ENCODE data around the gene CDC42BPA.

DNA sequence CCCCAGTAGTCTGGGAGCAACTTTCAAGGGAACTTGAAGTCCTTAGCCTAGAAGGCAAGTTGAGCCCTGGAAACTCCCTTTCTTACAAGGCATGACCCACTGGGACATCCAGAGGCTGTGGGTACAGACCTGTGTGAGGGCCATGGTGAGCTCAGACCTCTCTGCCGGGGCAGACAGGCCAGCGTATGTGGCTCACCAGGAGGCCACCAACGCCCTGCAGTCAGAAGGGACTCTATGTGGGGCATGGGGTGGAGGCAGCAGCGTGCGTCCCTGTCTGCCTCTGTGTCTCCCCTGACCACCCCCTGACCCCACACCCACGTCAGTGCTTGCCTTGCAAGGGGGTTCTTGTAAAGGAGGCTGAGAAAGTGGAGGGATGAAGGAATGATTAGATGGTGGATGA is 367.4 kb downstream of the CDC42BPA start:
- TF ChIP-seq POLR2AphosphoS5 (IDR thresholded peaks at IDR 0.05; ENCODE audit: low read depth, low read length): no peak
- no peak for TF ChIP-seq TAF1 (IDR thresholded peaks at IDR 0.05; ENCODE audit: borderline replicate concordance, low read depth, low read length)
- no peak for TF ChIP-seq POLR2A (IDR thresholded peaks at IDR 0.05; ENCODE audit: low read depth, low read length)

Measured in GM12892 (cell line).